Hippocampal formation (tissue), 2 donors: Measurements from ENCODE around the gene ELF5.

ENCODE experiments used
- DNase-seq, 2 donors: peaks; one replicate each; lab custom pipeline; 2025; lab: John Stamatoyannopoulos, UW

The ELF5 gene

GRCh38 chr11:34522188-34522587 lies 8.6 kb upstream of the ELF5 start:
- no peak for DNase-seq

- no peak for DNase-seq
Observed at GRCh38 chr11:34521265-34521664, 7.7 kb upstream of the ELF5 start.

- DNase-seq: no peak
Observed at GRCh38 chr11:34519595-34520235, 6.1 kb upstream of the ELF5 start.

GRCh38 chr11:34516247-34517040 lies 2.9 kb upstream of the ELF5 start:
- DNase-seq: no peak

GRCh38 chr11:34514597-34514996 lies 1.0 kb upstream of the ELF5 start:
- DNase-seq: no peak

GRCh38 chr11:34512840-34513681 lies 533 bp downstream of the ELF5 start:
- peak; percentile 4 to 56 for DNase-seq

GRCh38 chr11:34510673-34511072 lies 2.9 kb downstream of the ELF5 start:
- no peak for DNase-seq

GRCh38 chr11:34510218-34510617 lies 3.4 kb downstream of the ELF5 start:
- no peak for DNase-seq

GRCh38 chr11:34509336-34509876 lies 4.2 kb downstream of the ELF5 start:
- DNase-seq: peak in 1 of 2 donors; percentile 2

GRCh38 chr11:34508524-34508923 lies 5.1 kb downstream of the ELF5 start:
- DNase-seq: no peak

GRCh38 chr11:34507610-34508009 lies 6.0 kb downstream of the ELF5 start:
- DNase-seq: no peak

- no peak for DNase-seq
Observed at GRCh38 chr11:34507156-34507555, 6.4 kb downstream of the ELF5 start.

GRCh38 chr11:34505874-34506273 lies 7.7 kb downstream of the ELF5 start:
- no peak for DNase-seq

GRCh38 chr11:34502949-34503348 lies 10.6 kb downstream of the ELF5 start:
- DNase-seq: no peak

- no peak for DNase-seq
Observed at GRCh38 chr11:34501949-34502348, 11.6 kb downstream of the ELF5 start.

GRCh38 chr11:34501500-34501899 lies 12.1 kb downstream of the ELF5 start:
- no peak for DNase-seq

GRCh38 chr11:34499719-34500500 lies 13.7 kb downstream of the ELF5 start:
- no peak for DNase-seq

- DNase-seq: no peak
Observed at GRCh38 chr11:34495724-34496377, 17.7 kb downstream of the ELF5 start.

GRCh38 chr11:34495239-34495723 lies 18.3 kb downstream of the ELF5 start:
- no peak for DNase-seq

- no peak for DNase-seq
Observed at GRCh38 chr11:34493926-34494595, 19.5 kb downstream of the ELF5 start.
